Pancreas (tissue), 10 donors: ENCODE measurements around the gene NDOR1. TPM values are rescaled to one million over a fixed set of nuclear protein-coding genes. Genes with fewer than 3 reads are reported as not detected.

Experiments used
- ATAC-seq, 4 donors: fragments of 200-7000 bp; cut with Tn5 transposase; one replicate each; pipeline versions ENCODE4 v1.8.0 to v1.9.1; 2020; ENCODE audit warnings: mild to moderate bottlenecking in 4 of 4, moderate library complexity in 4 of 4
- DNase-seq, 6 donors: peaks; one replicate each; pipeline ENCODE4 v3.0.0-alpha.2; 2020
- FAIRE-seq: peaks from 2 replicates; lab custom pipeline; 2012; peaks lifted over from hg19 to GRCh38; lab: Jason Lieb, UNC
- H3K27ac ChIP-seq, 4 donors: fragments of 200-600 bp; sonication (generic); 1 replicate in 3 of 4; 2 replicates in 1 of 4; pipeline versions ENCODE4 v1.5.0 to v1.8.0; 2020
- H3K27me3 ChIP-seq, 4 donors: fragments of 200-600 bp; one replicate each; pipeline ENCODE4 v1.8.0; 2021
- H3K36me3 ChIP-seq, 3 donors: fragments of 200-600 bp; sonication (generic) in 1 of 3; one replicate each; pipeline versions ENCODE4 v1.5.0 to v1.8.0; 2020 to 2021
- H3K4me1 ChIP-seq, 3 donors: fragments of 200-600 bp; one replicate each; pipeline ENCODE4 v1.8.0; 2021
- H3K4me3 ChIP-seq, 4 donors: fragments of 200-600 bp; sonication (generic) in 2 of 4; one replicate each; pipeline versions ENCODE4 v1.5.0 to v1.8.0; 2020 to 2021
- H3K9me3 ChIP-seq, 4 donors: fragments of 200-600 bp; one replicate each; pipeline ENCODE4 v1.8.0; 2021
- CTCF ChIP-seq, 4 donors: fragments of 200-600 bp; sonication (generic) in 3 of 4; IDR thresholded peaks; one replicate each; pipeline versions ENCODE4 v1.5.0 to v1.8.0; 2021; ENCODE audit warnings: antibody characterized with exemption in 4 of 4
- WGBS, 2 donors: extraction: QIAGEN DNeasy Blood & Tissue Kit; methylation state at CpG; one replicate each; pipeline ENCODE4 v1.1.7; 2013; 5-methylcytosine and 5-hydroxymethylcytosine counted together
- intact Hi-C, 3 donors: fragments of 100-400 bp; cut with DNase I; formaldehyde crosslinking; loops; one replicate each; pipeline versions ENCODE4 v1.11.1 to v1.14.2; 2022
- polyA plus RNA-seq, 2 donors: library from polyadenylated mRNA; stranded (reverse); fragments of 200-250 nt; gene quantifications; one replicate each; pipeline ENCODE4 v1.2.3, GENCODE V29; 2013
- total RNA-seq, 6 donors: library from RNA; stranded (reverse); fragmentation: NEBNext Ultra II Directional in 4 of 6; extraction: Animal tissue kit (Norgen Biotek cat#: 25700) in 4 of 6; gene quantifications; one replicate each; pipeline versions ENCODE4 v1.2.1 to v1.2.4, GENCODE V29; 2021 to 2023
- donor health status: healthy with polysubstance abuse.
- donor health status: DM: no; HTN: no; CAD: no; lungs with moderate emphysema.
- donor health status: DM: no; HTN: no; CAD: no.
- donor health status: control.
- donor health status: control.
- donor health status: Bipolar disorder and iron deficiency.
- donor health status: DM: yes; HTN: yes; CAD: no.
- donor health status: DM: no; HTN: no; CAD: no.
- donor health status: DM: no; HTN: no; CAD: no.
- donor health status: DM: yes; HTN: yes; CAD: no.

Gene NDOR1
- total and polyA plus RNA-seq, 8 donors: 4.6 to 25.4 (median 6.8) TPM

- Histone ChIP-seq H3K36me3 (peaks cover 0 to 7% (median 0%) of the 10 kb centered on the region in 3 donors), H3K27ac (peak overlapping the region; percentile 50 to 90 (median 66)), H3K9me3 (no peaks in the 10 kb centered on the region), H3K4me3 (peak overlapping the region in 1 of 4 donors; percentile 80), H3K4me1 (peaks cover 27 to 55% (median 36%) of the 10 kb centered on the region in 3 donors), H3K27me3 (no peaks in the 10 kb centered on the region)
- no peak for DNase-seq
- intact Hi-C loops: loop anchor here in 1 of 3 donors (5.0 kb wide), 1 partner anchor 44 kb away; no protein-coding TSS in a partner anchor
- TF ChIP-seq CTCF (IDR thresholded peaks at IDR 0.05): no peak
- ATAC-seq: no peak
- WGBS, 2 donors: 51 to 63% methylated on average over 9 to 14 of the region's 14 CpGs
- FAIRE-seq: no peak
These were observed 11.7 kb upstream of the NDOR1 start for GRCh38 chr9:137193771-137194170.

GRCh38 chr9:137194388-137194787 lies 11.1 kb upstream of the NDOR1 start:
- Histone ChIP-seq H3K4me1 (peaks cover 27 to 52% (median 35%) of the 10 kb centered on the region in 3 donors), H3K36me3 (peaks cover 0 to 7% (median 0%) of the 10 kb centered on the region in 3 donors), H3K27me3 (no peaks in the 10 kb centered on the region), H3K4me3 (peak overlapping the region in 2 of 4 donors; percentile 57 to 80), H3K27ac (peak overlapping the region; percentile 60 to 90 (median 74)), H3K9me3 (no peaks in the 10 kb centered on the region)
- peak; percentile 78 to 93 (median 90) for DNase-seq
- intact Hi-C loops: loop anchor here in 1 of 3 donors (5.0 kb wide), 1 partner anchor 43 kb away; no protein-coding TSS in a partner anchor
- no peak for FAIRE-seq
- no peak for TF ChIP-seq CTCF (IDR thresholded peaks at IDR 0.05)
- peak; percentile 22 to 44 (median 33) for ATAC-seq
- WGBS, 2 donors: 17% methylated on average over 12 to 16 of the region's 16 CpGs

- FAIRE-seq (no peak), ATAC-seq (peak; percentile 26 to 58 (median 46)), DNase-seq (peak in 5 of 6 donors; percentile 77 to 89 (median 84))
- Histone ChIP-seq H3K4me1 (peaks cover 23 to 47% (median 30%) of the 10 kb centered on the region in 3 donors), H3K27ac (peak overlapping the region; percentile 60 to 90 (median 74)), H3K27me3 (no peaks in the 10 kb centered on the region), H3K9me3 (no peaks in the 10 kb centered on the region), H3K36me3 (peaks cover 0 to 7% (median 0%) of the 10 kb centered on the region in 3 donors), H3K4me3 (peak overlapping the region in 3 of 4 donors; percentile 10 to 80 (median 57))
- TF ChIP-seq CTCF (IDR thresholded peaks at IDR 0.05): no peak
- intact Hi-C loops: loop anchor here in 1 of 3 donors (5.0 kb wide), 1 partner anchor 42 kb away; no protein-coding TSS in a partner anchor
- WGBS, 2 donors: 17 to 20% methylated on average over 8 to 10 of the region's 10 CpGs
These were observed 10.6 kb upstream of the NDOR1 start for GRCh38 chr9:137194909-137195308.

GRCh38 chr9:137195525-137196220 lies 9.8 kb upstream of the NDOR1 start:
- peak overlapping the region; percentile 60 to 90 (median 74) for H3K27ac ChIP-seq
- ATAC-seq (peak; percentile 9 to 31 (median 18)), DNase-seq (peak in 5 of 6 donors; percentile 81 to 91 (median 90)), FAIRE-seq (no peak)
- H3K27me3 ChIP-seq: no peaks in the 10 kb centered on the region
- no peak for TF ChIP-seq CTCF (IDR thresholded peaks at IDR 0.05)
- intact Hi-C loops: no loop called here
- peak overlapping the region; percentile 10 to 80 (median 42) for H3K4me3 ChIP-seq
- H3K36me3 ChIP-seq: peaks cover 0 to 7% (median 0%) of the 10 kb centered on the region in 3 donors
- 11 to 24% methylated on average over 19 to 21 of the region's 21 CpGs for WGBS, 2 donors
- H3K9me3 ChIP-seq: no peaks in the 10 kb centered on the region
- peaks cover 15 to 40% (median 22%) of the 10 kb centered on the region in 3 donors for H3K4me1 ChIP-seq
